Measurements from ENCODE around the gene BMI1. TPM values are rescaled to one million over a fixed set of nuclear protein-coding genes. Genes with fewer than 3 reads are reported as not detected.

BMI1 gene
- total RNA-seq, 1 experiment from 2014 or later, result 3.4 TPM

GRCh38 chr10:22326145-22326702 is 5.3 kb downstream of the BMI1 start (continued):
- TF ChIP-seq STAT6 (CRISPR knock-in tag; conservative IDR thresholded peaks at IDR 0.05; ENCODE audit: low read depth) (no peak), ZNF138 (CRISPR knock-in tag; conservative IDR thresholded peaks at IDR 0.05) (no peak), CBFB (CRISPR knock-in tag; IDR thresholded peaks at IDR 0.05; ENCODE audit: low read depth) (no peak), TEAD4 (CRISPR knock-in tag; IDR thresholded peaks at IDR 0.05) (no peak), CREB1 (CRISPR knock-in tag; IDR thresholded peaks at IDR 0.05) (no peak), ZNF232 (CRISPR knock-in tag; IDR thresholded peaks at IDR 0.05) (no peak), PRRX2 (CRISPR knock-in tag; IDR thresholded peaks at IDR 0.05) (no peak), CTCF (IDR thresholded peaks at IDR 0.05) (no peak), ZNF121 (CRISPR knock-in tag; IDR thresholded peaks at IDR 0.05) (no peak)
- TF ChIP-seq, protein P1, sequence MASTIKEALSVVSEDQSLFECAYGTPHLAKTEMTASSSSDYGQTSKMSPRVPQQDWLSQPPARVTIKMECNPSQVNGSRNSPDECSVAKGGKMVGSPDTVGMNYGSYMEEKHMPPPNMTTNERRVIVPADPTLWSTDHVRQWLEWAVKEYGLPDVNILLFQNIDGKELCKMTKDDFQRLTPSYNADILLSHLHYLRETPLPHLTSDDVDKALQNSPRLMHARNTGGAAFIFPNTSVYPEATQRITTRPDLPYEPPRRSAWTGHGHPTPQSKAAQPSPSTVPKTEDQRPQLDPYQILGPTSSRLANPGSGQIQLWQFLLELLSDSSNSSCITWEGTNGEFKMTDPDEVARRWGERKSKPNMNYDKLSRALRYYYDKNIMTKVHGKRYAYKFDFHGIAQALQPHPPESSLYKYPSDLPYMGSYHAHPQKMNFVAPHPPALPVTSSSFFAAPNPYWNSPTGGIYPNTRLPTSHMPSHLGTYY (CRISPR knock-in tag; IDR thresholded peaks at IDR 0.05), result no peak
- TF ChIP-seq, protein P2, sequence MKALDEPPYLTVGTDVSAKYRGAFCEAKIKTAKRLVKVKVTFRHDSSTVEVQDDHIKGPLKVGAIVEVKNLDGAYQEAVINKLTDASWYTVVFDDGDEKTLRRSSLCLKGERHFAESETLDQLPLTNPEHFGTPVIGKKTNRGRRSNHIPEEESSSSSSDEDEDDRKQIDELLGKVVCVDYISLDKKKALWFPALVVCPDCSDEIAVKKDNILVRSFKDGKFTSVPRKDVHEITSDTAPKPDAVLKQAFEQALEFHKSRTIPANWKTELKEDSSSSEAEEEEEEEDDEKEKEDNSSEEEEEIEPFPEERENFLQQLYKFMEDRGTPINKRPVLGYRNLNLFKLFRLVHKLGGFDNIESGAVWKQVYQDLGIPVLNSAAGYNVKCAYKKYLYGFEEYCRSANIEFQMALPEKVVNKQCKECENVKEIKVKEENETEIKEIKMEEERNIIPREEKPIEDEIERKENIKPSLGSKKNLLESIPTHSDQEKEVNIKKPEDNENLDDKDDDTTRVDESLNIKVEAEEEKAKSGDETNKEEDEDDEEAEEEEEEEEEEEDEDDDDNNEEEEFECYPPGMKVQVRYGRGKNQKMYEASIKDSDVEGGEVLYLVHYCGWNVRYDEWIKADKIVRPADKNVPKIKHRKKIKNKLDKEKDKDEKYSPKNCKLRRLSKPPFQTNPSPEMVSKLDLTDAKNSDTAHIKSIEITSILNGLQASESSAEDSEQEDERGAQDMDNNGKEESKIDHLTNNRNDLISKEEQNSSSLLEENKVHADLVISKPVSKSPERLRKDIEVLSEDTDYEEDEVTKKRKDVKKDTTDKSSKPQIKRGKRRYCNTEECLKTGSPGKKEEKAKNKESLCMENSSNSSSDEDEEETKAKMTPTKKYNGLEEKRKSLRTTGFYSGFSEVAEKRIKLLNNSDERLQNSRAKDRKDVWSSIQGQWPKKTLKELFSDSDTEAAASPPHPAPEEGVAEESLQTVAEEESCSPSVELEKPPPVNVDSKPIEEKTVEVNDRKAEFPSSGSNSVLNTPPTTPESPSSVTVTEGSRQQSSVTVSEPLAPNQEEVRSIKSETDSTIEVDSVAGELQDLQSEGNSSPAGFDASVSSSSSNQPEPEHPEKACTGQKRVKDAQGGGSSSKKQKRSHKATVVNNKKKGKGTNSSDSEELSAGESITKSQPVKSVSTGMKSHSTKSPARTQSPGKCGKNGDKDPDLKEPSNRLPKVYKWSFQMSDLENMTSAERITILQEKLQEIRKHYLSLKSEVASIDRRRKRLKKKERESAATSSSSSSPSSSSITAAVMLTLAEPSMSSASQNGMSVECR (CRISPR knock-in tag; IDR thresholded peaks at IDR 0.05; ENCODE audit: borderline replicate concordance), result no peak

- Mint-ChIP-seq H3K27ac (no peak overlapping the region), H3K4me1 (peaks cover 39% of the 10 kb centered on the region), H3K36me3 (no peaks in the 10 kb centered on the region), H3K9me3 (no peaks in the 10 kb centered on the region), H3K4me3 (no peak overlapping the region), H3K27me3 (ENCODE audit: low read depth) (peaks cover 94% of the 10 kb centered on the region)
- ATAC-seq (no peak), DNase-seq (ENCODE audit: low spot score) (peak; percentile 18)
- ChIA-PET CTCF (no interaction called here), POLR2A (no interaction called here)
- no peak for TF ChIP-seq GRHL2 (CRISPR knock-in tag; IDR thresholded peaks at IDR 0.05; ENCODE audit: insufficient replicate concordance, severe bottlenecking)
- TF ChIP-seq EMX1 (CRISPR knock-in tag; IDR thresholded peaks at IDR 0.05), result no peak
- no peak for TF ChIP-seq RELA (CRISPR knock-in tag; IDR thresholded peaks at IDR 0.05; ENCODE audit: borderline replicate concordance)
- no peak for TF ChIP-seq STAT6 (CRISPR knock-in tag; conservative IDR thresholded peaks at IDR 0.05; ENCODE audit: low read depth)
- no peak for TF ChIP-seq AR (CRISPR knock-in tag; IDR thresholded peaks at IDR 0.05)
- no peak for TF ChIP-seq JUN (CRISPR knock-in tag; IDR thresholded peaks at IDR 0.05)
- TF ChIP-seq ETV6 (CRISPR knock-in tag; IDR thresholded peaks at IDR 0.05), result no peak
- no peak for TF ChIP-seq ELF4 (CRISPR knock-in tag; IDR thresholded peaks at IDR 0.05; ENCODE audit: low read depth)
- TF ChIP-seq ZNF219 (CRISPR knock-in tag; IDR thresholded peaks at IDR 0.05; ENCODE audit: borderline replicate concordance), result no peak
- TF ChIP-seq ZSCAN18 (CRISPR knock-in tag; IDR thresholded peaks at IDR 0.05), result no peak
Measured at GRCh38 chr10:22329150-22329549, 8.3 kb downstream of the BMI1 start.
